HG02981 (cell line): ENCODE data around the gene SAMD3.
"Not testable (repeated sequence)": the region's sequence is repeated elsewhere in the genome, so short reads cannot be mapped to it uniquely, and the experiment has no call there.

ENCODE experiments used
- ATAC-seq: cut with Tn5 transposase; IDR thresholded peaks from one replicate; pipeline ENCODE4 v1.9.1; 2021; ENCODE audit warnings: mild to moderate bottlenecking, moderate library complexity; ENCODE audit not compliant: unreplicated experiment

Gene SAMD3

DNA sequence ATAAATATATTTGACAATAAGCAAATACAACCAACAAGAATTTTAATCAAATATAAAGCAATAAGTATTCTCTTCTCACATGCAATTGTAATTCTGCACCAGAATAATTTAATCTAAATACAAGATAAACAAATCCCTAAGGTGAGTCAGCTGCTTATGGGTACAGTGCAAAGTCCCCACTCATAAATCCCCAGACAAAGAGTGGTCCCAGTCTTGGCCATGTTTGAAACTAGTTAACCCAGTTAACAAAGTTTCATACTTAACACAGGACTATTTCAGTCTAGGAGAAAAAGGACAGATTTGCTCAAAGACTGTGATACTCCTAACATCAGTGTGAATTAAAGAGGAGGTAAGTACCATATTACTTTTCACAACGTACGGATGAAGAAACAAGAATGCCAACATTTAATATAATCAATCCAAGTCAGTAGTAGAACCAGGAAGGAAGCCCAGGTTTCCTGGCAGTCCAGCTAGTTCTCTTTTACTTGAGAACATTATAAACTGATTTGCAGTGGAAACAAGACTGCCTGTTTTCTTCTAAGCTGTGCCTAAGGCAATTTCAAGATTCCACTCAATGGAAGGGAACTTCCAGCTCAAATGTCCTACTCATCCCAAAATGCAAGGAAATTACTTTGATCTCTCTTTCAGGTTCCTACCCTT is 10.4 kb downstream of the SAMD3 start:
- ATAC-seq = no peak

DNA sequence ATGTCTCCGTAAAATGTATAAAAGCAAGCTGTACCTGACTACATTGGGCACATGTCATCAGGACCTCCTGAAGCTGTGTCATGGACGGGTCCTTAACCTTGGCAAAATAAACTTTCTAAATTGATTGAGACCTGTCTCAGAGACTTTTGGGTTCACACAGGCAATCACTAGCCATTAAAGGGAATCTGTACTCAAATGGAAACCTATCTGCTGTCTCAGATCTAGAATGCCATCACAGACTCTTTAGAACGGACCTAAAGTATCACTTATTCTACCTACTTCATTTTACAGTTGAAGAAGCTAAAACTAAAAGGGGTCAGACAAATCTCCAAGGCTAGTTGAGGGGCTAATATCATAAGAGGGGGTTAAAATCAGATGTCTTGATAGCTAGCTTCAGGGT is 11.1 kb downstream of the SAMD3 start:
- ATAC-seq = no peak

DNA sequence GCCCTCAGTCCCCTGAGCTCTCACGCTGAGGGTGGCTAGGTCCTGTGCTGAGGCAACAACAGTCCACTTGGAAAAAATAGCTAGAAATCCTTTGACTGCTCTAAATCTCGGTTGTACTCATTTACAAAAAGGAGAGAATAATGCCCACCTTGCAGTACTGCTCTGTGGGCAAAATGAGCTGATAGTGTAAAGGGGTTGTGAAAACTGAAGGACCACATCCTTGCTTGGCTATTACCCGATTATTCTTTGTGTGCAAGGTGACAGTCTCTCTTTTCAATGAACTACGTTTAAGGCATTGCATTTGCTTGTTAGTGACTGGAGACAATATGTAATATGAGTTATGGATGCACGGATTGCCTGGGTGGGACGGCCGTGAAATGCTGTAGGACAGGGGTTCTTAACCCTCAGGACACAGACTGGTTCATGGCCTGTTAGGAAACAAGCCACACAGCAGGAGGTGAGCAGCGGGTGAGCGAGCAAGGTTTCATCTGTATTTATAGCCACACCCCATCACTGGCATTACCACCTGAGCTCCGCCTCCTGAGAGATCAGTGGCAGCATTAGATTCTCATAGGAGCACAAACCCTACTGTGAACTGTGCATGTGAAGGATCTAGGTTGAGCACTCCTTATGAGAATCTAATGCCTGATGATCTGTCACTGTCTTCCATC is 14.6 kb downstream of the SAMD3 start:
- ATAC-seq = no peak

DNA sequence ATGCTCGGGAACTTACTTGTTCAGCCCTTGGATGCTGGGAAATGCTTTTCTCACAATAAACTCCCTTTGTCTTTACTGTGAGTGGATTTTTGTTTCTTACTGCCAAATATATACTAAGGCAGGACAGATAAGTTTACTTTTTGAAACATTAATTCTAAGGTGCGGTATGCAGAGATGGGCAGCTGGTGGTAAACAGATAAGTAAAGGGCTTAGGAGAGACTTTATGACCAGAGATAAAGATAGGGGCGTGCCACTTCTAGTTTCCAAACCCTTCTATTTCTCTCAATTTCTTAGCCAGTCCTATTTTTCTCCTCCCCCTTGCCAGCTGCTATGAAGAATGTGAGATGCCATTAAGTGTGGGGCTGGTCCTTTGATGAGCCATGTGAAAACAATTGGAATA is 16.3 kb downstream of the SAMD3 start:
- ATAC-seq = no peak

DNA sequence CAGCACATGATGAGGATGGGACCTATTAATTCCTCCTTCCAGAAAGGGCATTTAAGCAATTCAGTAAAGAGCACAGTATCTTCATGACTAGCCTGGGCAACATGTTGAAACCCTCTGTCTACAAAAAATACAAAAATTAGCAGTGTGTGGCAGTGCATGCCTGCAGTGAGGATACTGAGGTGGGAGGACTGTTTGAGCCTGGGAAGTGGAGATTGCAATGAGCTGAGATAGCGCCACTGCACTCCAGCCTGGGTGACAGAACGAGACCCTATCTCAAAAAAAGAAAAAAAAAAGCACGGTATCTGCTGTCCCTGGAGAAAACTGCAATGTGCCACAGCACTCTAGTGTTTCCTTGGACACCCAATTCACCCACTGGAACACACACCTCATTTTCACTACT is 18.4 kb downstream of the SAMD3 start:
- ATAC-seq = no peak

DNA sequence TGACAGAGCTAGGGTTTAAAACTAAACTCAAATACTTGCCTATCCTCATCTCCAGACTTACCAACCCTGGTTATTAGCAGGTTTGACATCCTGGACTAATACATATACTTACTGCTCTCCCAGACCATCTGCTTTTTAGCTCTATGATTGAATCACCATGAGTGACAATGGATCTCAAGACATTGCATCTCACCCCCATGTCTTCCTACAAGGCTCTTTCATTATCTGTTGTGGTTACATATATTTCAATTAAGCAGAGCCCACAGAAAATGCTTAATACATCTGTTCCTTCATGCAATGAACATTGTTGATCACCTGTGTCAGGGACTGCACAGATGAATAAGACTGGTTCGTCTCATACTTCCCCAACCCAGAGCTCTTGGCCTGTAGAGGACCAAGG is 19.4 kb downstream of the SAMD3 start:
- no peak for ATAC-seq

DNA sequence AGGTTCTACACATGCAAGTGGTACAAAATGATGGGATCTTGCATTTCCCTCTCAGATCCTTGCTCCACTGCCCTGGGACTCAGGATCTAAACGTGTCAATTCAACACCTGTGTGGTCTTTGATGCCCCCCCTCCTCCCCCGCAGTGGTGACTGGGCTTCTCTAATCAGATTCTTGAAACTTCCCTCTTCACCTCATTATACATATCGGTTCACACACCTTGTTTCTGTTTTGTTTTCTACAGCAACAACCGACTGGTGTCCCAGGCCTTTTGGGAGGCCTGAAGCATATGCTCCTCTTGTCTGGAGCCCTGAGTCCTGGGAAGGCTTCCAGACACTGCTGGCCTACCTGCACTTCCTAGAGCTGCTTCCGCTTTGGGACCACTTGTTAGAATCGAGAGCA is 20.0 kb downstream of the SAMD3 start:
- ATAC-seq = no peak

DNA sequence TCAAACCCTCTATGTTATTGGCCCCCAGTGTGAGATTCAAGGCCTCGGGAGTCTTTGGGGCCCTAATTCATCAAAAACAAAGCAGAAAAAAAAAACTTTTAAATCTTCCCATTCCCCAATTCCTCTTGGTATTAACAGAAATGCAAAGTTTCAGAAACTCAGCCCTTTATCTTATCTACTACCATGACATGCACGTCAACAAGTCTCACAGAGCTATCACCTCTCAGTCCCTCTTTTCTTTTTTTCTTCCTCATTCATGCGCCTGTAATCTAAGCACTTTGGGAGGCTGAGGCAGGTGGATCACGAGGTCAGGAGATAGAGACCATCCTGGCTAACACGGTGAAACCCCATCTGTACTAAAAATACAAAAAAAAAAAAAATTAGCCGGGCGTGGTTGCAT is 22.7 kb downstream of the SAMD3 start:
- ATAC-seq = no peak

DNA sequence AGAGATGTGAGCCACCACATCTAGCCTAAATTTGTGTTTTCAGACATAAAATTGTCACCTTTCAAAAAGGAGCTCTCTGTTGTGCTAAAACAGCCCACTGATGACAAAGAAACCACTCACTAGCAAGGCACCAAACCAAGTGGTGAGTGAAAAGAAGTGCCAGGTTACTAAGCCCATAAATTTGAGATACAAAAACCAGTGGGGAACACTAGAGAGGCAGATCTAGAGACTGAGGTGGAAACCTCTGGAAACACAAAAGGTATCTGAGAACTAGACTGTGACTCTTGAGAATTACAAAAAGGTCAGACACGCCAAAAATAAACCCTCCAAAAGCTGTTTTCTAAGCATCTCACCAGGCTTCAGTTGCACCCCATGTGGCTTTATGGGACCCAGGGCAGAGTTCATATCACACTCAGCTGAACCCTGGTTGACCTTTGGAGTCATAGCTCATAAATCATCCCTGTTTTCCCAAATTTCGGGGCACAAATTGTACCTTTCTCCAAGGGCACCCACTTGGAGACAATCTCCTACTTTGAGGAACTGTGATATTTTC is 24.2 kb downstream of the SAMD3 start:
- no peak for ATAC-seq

DNA sequence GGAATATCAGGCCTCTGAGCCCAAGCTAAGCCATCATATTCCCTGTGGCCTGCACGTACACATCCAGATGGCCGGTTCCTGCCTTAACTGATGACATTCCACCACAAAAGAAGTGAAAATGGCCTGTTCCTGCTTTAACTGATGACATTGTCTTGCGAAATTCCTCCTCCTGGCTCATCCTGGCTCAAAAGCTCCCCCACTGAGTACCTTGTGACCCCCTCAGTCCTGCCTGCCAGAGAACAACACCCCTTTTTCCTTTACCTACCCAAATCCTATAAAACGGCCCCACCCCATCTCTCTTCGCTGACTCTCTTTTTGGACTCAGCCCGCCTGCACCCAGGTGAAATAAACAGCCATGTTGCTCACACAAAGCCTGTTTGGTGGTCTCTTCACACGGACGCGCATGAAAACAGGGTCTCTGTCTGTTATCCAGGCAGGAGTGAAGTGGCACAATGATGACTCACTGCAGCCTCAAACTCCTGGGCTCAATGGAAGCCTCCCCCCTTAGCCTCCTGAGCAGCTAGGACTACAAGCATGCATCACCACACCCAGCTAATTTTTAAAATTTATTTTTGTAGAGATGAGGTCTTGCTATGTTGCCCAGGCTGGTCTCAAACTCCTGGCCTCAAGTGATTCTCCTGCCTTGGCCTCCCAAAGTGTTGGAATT is 24.8 kb downstream of the SAMD3 start:
- ATAC-seq = not testable (repeated sequence)

DNA sequence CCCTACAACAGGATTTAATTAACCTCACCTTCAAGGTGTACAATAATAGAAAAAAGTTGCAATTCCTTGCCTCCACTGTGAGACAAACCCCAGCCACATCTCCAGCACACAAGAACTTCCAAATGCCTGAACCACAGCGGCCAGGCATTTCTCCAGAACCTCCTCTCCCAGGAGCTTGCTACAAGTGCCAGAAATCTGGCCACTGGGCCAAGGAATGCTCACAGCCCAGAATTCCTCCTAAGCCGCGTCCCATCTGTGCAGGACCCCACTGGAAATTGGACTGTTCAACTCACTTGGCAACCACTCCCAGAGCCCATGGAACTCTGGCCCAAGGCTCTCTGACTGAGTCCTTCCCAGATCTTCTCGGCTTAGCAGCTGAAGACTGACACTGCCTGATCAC is 28.3 kb downstream of the SAMD3 start:
- not testable (repeated sequence) for ATAC-seq

DNA sequence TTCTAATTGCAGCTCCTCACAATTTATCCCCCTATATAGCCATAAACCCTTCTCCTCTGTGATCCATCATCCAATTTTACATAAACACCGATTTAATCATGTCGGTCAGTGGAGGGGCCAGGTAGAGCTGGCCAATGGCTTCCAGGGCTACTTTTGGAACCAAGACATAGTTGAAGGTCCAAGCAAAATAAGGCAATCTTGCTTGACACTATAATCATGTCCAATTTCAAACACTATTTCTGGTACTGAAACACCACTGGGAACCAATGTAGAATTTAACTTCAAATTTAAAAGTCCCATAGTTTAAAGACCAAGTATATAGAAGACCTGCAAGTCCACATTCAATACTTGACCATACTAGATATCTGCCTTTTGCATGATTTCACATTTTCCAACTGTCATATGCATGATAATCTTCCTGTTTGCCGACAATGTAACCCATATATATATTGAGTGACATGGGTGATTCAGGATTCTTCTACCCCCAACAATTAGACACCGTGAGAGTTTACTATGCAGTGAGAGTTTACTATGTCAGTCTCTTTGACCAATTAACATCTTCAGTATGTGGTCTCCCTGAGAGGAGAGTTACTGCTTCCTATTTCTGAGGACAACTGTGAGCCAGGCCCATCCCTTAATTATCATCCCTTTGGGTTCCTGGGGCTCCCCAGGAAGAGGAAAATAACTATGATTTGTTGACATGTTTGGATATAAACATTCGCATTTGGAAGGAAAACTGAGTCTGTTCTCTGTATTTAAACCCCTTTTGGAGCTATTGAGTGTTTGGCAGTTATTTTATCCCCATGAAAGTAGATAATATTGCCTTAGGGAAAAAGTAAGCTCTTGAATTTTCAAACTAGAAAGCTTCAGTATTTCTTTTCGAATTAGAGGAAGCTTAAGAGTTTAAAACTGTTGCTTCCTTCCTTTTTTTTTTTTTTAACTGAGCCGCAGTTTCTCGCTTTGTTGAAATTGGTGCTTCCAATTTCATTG is 31.8 kb downstream of the SAMD3 start:
- ATAC-seq = no peak

DNA sequence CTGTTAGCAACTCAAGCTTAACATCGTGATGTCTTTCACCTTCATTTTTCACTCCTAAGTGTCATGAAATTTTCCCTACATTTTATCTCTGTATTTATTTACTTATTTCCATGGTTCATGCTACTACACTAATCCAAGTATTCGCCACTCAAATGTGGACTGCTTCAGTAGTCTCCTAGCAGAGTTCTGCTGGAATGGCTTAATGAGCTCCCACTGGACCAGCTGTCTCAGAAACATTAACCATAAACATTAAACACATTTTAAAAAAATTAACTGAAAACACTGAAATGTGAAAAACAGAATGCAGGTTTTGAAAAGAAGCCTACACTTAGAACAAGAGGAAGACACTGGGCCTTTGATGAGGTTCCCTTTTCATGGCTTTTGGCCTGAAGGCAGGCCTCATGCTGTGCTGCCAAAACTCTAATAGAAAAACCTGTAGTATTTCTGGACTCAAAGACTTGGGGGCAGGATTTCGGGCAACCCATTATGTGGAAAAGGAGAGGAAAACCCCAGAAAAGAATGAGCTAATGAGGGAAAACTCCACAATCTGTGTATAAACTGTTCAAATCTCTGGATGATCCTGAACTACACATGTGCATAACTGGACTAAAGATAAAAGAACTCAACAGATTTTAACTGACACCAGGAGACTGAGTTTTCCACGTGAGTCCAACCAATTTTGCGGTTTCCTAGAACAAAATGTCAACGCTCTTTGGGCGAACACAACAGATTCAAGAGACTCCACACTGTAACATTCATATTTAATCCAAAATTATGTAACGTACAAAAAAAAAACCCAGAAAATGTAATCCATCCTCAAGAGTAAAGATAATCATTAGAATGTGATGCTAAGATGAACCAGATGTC is 33.0 kb downstream of the SAMD3 start:
- ATAC-seq = no peak

DNA sequence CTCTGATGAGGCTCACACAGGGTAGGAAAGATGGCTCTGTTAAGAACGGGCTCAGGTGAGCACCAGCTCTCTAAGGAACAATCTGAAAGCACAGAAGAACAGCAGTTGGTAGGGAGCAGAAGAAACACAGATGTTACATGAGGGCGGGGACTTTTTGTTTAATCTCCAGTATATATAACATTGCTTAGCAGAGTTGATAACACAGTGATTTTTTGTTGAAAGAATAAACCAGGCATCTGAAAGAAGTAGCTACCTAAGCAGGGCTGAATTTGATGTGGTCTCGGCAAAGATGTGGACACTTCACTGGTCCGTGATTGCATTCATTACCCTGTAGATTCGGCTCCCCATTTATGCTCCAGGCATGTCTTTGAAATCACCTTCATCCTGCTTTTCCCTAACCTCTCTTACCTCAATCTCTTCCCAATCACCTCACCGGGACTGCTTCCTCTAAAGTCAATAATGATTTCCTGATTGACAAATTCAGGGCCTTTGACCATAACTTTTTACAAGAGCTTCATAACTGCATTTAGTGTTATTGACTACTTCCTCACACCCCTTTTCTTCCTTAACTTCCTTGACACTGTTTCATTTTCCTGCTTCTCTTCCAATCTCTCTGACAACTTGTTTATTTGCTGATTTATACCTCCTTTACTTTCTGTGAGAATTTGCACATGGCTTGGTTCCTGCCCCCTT is 34.4 kb downstream of the SAMD3 start:
- no peak for ATAC-seq

DNA sequence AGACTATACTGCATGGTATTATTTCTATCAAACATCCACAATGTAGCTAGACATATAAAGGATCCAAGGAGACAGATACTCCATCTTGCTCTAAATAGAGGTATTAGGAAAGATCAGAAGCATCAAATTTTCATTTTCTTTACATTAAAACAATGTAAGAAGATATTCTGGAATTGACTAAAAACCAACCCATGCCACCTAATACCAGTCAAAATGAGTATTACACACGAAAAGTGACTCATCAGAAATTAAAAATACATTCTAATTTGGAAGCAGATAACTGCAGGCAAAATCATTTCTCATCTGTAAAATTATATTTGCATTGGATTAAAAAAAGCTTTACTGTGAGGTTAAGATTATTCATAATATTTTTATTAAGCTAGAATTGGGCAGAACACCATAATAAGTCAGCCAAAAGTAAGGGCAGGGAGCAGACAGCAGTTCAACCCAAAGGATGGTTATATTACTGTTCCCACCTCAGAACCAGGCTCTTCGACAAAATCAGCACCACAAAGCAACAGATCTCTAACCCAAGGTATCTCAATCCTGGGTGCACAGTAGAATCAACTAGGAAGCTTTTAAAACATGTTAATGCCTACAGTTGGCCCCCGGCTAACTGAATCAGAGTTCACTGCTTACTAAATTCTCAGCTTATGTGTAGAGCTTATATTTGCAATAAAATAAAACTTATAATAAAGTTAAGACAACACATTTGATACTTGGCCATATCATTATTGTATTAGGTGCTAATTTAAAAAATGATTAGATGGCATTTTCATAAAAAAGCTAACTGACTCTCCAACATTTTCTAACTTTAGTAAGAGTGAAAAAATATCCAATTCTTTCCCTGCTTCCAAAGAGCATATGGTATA is 35.2 kb downstream of the SAMD3 start:
- no peak for ATAC-seq

DNA sequence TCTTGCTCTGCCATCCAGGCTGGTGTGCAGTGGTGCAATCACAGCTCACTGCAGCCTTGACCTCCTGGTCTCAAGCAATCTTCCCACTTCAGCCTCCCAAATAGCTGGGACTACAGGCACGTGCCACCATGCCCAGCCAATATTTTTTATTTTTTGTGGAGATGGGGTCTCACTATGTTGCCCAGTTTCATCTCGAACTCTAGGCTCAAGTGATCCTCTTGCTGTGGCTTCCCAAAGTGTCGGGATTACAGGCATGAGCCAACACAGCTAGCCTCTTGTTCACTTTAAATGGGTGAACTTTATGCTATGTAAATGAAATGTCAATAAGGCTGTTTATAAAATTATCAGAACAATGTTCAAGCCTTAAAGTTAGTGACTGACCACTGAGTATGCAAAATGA is 37.1 kb downstream of the SAMD3 start:
- no peak for ATAC-seq

DNA sequence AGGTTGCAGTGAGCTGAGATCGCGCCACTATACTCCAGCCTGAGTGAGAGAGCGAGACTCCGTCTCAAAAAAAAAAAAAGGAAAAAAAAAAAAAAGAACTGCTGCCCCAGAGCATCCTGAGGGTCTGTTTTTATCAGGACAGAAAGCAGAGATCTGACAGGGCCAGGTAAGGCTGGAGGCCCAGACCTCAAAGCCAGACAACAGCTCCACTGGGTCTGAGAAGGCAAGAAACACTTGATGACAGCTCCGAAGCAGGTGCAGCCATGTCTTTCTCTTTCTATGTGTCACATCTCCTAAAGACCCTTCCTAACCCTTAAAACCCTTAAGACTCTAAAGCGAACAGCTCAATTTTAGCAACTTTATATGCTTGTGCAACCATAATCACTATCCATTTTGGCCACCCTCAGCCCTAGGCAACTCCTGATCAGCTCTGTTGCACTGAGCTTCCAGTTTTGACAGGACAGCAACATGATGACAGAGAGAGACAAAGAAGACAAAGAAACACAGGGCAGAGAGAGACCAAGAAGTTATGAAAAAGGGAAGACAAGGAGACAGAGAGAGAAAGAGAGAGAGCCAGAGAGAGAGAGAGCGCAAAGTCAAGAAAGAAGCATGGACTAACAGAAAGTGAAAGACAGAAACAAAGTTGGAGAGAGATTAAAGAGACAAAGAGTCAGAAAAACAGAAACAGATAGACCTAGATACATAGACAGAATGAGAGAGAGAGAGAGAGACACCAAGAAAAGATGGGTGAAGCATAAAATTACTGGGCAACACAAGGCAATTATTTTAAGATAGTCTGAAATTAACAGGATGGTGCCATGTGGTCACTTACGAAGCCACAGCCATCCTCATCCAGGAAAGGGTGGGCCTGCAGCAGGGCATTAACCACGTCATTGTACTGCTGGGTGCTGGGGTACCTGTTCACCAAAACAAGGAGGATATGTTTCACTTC is 39.2 kb downstream of the SAMD3 start:
- ATAC-seq = no peak
